ENCODE results near the gene ARHGEF4. TPM values are rescaled to one million over a fixed set of nuclear protein-coding genes. Genes with fewer than 3 reads are reported as not detected.

The ARHGEF4 gene
- total RNA-seq, 2 experiments from 2014 or later, result 4.2 to 4.3 TPM

GRCh38 chr2:131049150-131049718 is 212.5 kb downstream of the ARHGEF4 start:
- peaks cover 34% of the 10 kb centered on the region for H3K36me3 Mint-ChIP-seq (ENCODE audit: low read depth)
- DNase-seq (no peak), ATAC-seq (no peak)
- H3K27ac Mint-ChIP-seq, result no peak overlapping the region
- intact Hi-C loops (cut with micrococcal nuclease), result no loop called here
- H3K27me3 Mint-ChIP-seq, result no peaks in the 10 kb centered on the region
- H3K4me1 Mint-ChIP-seq (ENCODE audit: low read depth), result no peaks in the 10 kb centered on the region
- CTCF ChIA-PET, result no interaction called here
- no peaks in the 10 kb centered on the region for H3K9me3 Mint-ChIP-seq
- no peak overlapping the region for H3K4me3 Mint-ChIP-seq
- POLR2A ChIA-PET, result interaction anchor here (1.2 kb wide), 1 partner anchor 8 kb away, joined by 3 read pairs; no protein-coding TSS in a partner anchor
- TF ChIP-seq CTCF (IDR thresholded peaks at IDR 0.05), result no peak

- DNase-seq, result no peak
- Mint-ChIP-seq H3K4me3 (no peak overlapping the region), H3K9me3 (no peaks in the 10 kb centered on the region), H3K36me3 (ENCODE audit: low read depth) (peaks cover 48% of the 10 kb centered on the region), H3K4me1 (ENCODE audit: low read depth) (peaks cover 5% of the 10 kb centered on the region), H3K27ac (no peak overlapping the region), H3K27me3 (no peaks in the 10 kb centered on the region)
- ChIA-PET POLR2A (no interaction called here), CTCF (no interaction called here)
- intact Hi-C loops (cut with micrococcal nuclease), result no loop called here
- no peak for TF ChIP-seq CTCF (IDR thresholded peaks at IDR 0.05)
- no peak for ATAC-seq
These were observed 214.2 kb downstream of the ARHGEF4 start for GRCh38 chr2:131050896-131051295.

GRCh38 chr2:131052741-131053263 is 216.1 kb downstream of the ARHGEF4 start:
- Mint-ChIP-seq H3K4me1 (ENCODE audit: low read depth) (peaks cover 15% of the 10 kb centered on the region), H3K27me3 (no peaks in the 10 kb centered on the region), H3K27ac (no peak overlapping the region), H3K9me3 (no peaks in the 10 kb centered on the region), H3K4me3 (no peak overlapping the region), H3K36me3 (ENCODE audit: low read depth) (peaks cover 56% of the 10 kb centered on the region)
- no peak for DNase-seq
- ATAC-seq, result no peak
- intact Hi-C loops (cut with micrococcal nuclease), result no loop called here
- CTCF ChIA-PET, result interaction anchor here (1.3 kb wide), 1 partner anchor 11 kb away, joined by 3 read pairs; no protein-coding TSS in a partner anchor
- no peak for TF ChIP-seq CTCF (IDR thresholded peaks at IDR 0.05)
- POLR2A ChIA-PET, result no interaction called here

GRCh38 chr2:131054488-131054887 is 217.8 kb downstream of the ARHGEF4 start:
- Mint-ChIP-seq H3K27me3 (no peaks in the 10 kb centered on the region), H3K4me3 (no peak overlapping the region), H3K9me3 (no peaks in the 10 kb centered on the region), H3K4me1 (ENCODE audit: low read depth) (peaks cover 18% of the 10 kb centered on the region), H3K27ac (no peak overlapping the region), H3K36me3 (ENCODE audit: low read depth) (peaks cover 50% of the 10 kb centered on the region)
- intact Hi-C loops (cut with micrococcal nuclease), result no loop called here
- ChIA-PET POLR2A (no interaction called here), CTCF (no interaction called here)
- no peak for ATAC-seq
- no peak for DNase-seq
- no peak for TF ChIP-seq CTCF (IDR thresholded peaks at IDR 0.05)

GRCh38 chr2:131055169-131056065 is 218.7 kb downstream of the ARHGEF4 start:
- Mint-ChIP-seq H3K27me3 (no peaks in the 10 kb centered on the region), H3K36me3 (ENCODE audit: low read depth) (peaks cover 46% of the 10 kb centered on the region), H3K4me3 (no peak overlapping the region), H3K27ac (peak overlapping the region; percentile 40), H3K9me3 (no peaks in the 10 kb centered on the region), H3K4me1 (ENCODE audit: low read depth) (peaks cover 20% of the 10 kb centered on the region)
- DNase-seq (no peak), ATAC-seq (no peak)
- intact Hi-C loops (cut with micrococcal nuclease), result no loop called here
- ChIA-PET POLR2A (no interaction called here), CTCF (no interaction called here)
- TF ChIP-seq CTCF (IDR thresholded peaks at IDR 0.05), result no peak

Measured in activated CD8-positive, alpha-beta T cell treated with anti-CD3 and anti-CD28 coated beads for 36 hours (primary cell).